SK-N-SH (cell line): ENCODE results near the gene KMT5C. TPM values are rescaled to one million over a fixed set of nuclear protein-coding genes. Genes with fewer than 3 reads are reported as not detected.

Experiments used
- CTCF ChIA-PET: fragments of 300-600, 350-600 bp; formaldehyde crosslinking; extraction: SDS; loops from one replicate; lab custom pipeline; 2021; lab: Yijun Ruan, JAX
- POLR2A ChIA-PET: fragments of 350-600 bp; sonication (Branson Sonifier 250); formaldehyde crosslinking; extraction: SDS; loops from one replicate; lab custom pipeline; 2020; ENCODE audit warnings: antibody characterized with exemption, inconsistent platforms; lab: Yijun Ruan, JAX
- DNase-seq: peaks from one replicate; pipeline ENCODE4 v3.0.0; 2012
- H2AFZ ChIP-seq: fragments of 200-600 bp; sonication (generic); 2 replicates; pipeline ENCODE4 v1.8.1; 2016; ENCODE audit warnings: antibody characterized with exemption, mild to moderate bottlenecking, low read depth
- H3F3A ChIP-seq: fragments of 200-600 bp; sonication (generic); replicated peaks from 2 replicates; pipeline ENCODE3; 2016; ENCODE audit warnings: antibody characterized with exemption, mild to moderate bottlenecking; ENCODE audit not compliant: insufficient read depth
- H3K27ac ChIP-seq, 2 experiments: fragments of 200-500 bp in 1 of 2; fragments of 200-600 bp in 1 of 2; sonication (Bioruptor generic) in 1 of 2; sonication (generic), shearing (Covaris generic) in 1 of 2; 2 replicates each; pipeline versions ENCODE4 v1.5.1 to v1.6.1; 2014 to 2016; ENCODE audit warnings: low read depth in 2 of 2, inconsistent platforms in 1 of 2, low read length in 1 of 2, mild to moderate bottlenecking in 1 of 2, mixed read lengths in 1 of 2
- H3K27me3 ChIP-seq: fragments of 200-600 bp; sonication (generic), shearing (Covaris generic); 2 replicates; pipeline ENCODE4 v1.6.1; 2016; ENCODE audit warnings: mixed run types; ENCODE audit not compliant: insufficient read depth
- H3K36me3 ChIP-seq, 2 experiments: fragments of 200-500 bp in 1 of 2; fragments of 200-600 bp in 1 of 2; sonication (Bioruptor generic) in 1 of 2; sonication (generic) in 1 of 2; replicated peaks in 1 of 2; 2 replicates each; pipeline versions ENCODE3 to v1.5.1; 2014 to 2016; ENCODE audit warnings: low read length in 1 of 2, mild to moderate bottlenecking in 1 of 2; ENCODE audit not compliant: insufficient read depth in 2 of 2, control insufficient read depth in 1 of 2
- H3K4me1 ChIP-seq, 2 experiments: fragments of 200-500 bp in 1 of 2; fragments of 200-600 bp in 1 of 2; sonication (Bioruptor generic) in 1 of 2; sonication (generic), shearing (Covaris generic) in 1 of 2; 2 replicates each; pipeline versions ENCODE4 v1.5.1 to v1.6.1; 2014 to 2016; ENCODE audit warnings: low read depth in 1 of 2, low read length in 1 of 2, mixed run types in 1 of 2; ENCODE audit not compliant: insufficient read depth in 2 of 2, control insufficient read depth in 1 of 2
- H3K4me2 ChIP-seq: fragments of 200-600 bp; sonication (generic), shearing (Covaris generic); 2 replicates; pipeline ENCODE4 v1.6.1; 2017; ENCODE audit warnings: mixed run types
- H3K4me3 ChIP-seq, 2 experiments: fragments of 200-500 bp in 1 of 2; fragments of 200-600 bp in 1 of 2; sonication (Bioruptor generic) in 1 of 2; sonication (generic), shearing (Covaris generic) in 1 of 2; 2 replicates each; pipeline versions ENCODE4 v1.5.1 to v1.8.1; 2014 to 2016; ENCODE audit warnings: low read depth in 2 of 2, inconsistent platforms in 1 of 2, low read length in 1 of 2, mild to moderate bottlenecking in 1 of 2, mixed read lengths in 1 of 2, moderate library complexity in 1 of 2
- H3K79me2 ChIP-seq: fragments of 200-600 bp; sonication (generic); 2 replicates; pipeline ENCODE4 v1.8.1; 2017; ENCODE audit warnings: mild to moderate bottlenecking; ENCODE audit not compliant: insufficient read depth
- H3K9ac ChIP-seq: fragments of 200-600 bp; sonication (generic); 2 replicates; pipeline ENCODE4 v1.6.1; 2017; ENCODE audit warnings: mixed run types
- H3K9me2 ChIP-seq: fragments of 200-600 bp; sonication (generic); 2 replicates; pipeline ENCODE4 v1.6.1; 2017; ENCODE audit warnings: mixed run types
- H3K9me3 ChIP-seq: fragments of 200-600 bp; sonication (generic); 2 replicates; pipeline ENCODE4 v1.6.1; 2017; ENCODE audit warnings: mixed run types, mild to moderate bottlenecking, moderate library complexity
- H4K20me1 ChIP-seq: fragments of 200-600 bp; sonication (generic); 2 replicates; pipeline ENCODE4 v1.6.1; 2017; ENCODE audit warnings: mild to moderate bottlenecking, mixed run types; ENCODE audit not compliant: insufficient read depth
- CHD2 ChIP-seq: fragments of 150-350 bp; IDR thresholded peaks from 2 replicates; pipeline ENCODE4 v1.6.1; 2018; ENCODE audit warnings: low read length; ENCODE audit not compliant: partially characterized antibody
- CTCF ChIP-seq: fragments of 200-600 bp; sonication (generic); IDR thresholded peaks from 2 replicates; pipeline ENCODE4 v1.6.1; 2017; ENCODE audit warnings: antibody characterized with exemption, mild to moderate bottlenecking, moderate library complexity
- ELF1 ChIP-seq: IDR thresholded peaks from 2 replicates; pipeline ENCODE4 v1.4.0; 2012
- EP300 ChIP-seq, 2 experiments: IDR thresholded peaks; 2 replicates each; pipeline versions ENCODE4 v1.4.0 to v1.6.1; 2012; ENCODE audit warnings: borderline replicate concordance in 1 of 2, low read depth in 1 of 2, low read length in 1 of 2
- EZH2phosphoT487 ChIP-seq: fragments of 200-600 bp; sonication (generic); IDR thresholded peaks from 2 replicates; pipeline ENCODE4 v1.6.1; 2017; ENCODE audit warnings: low read depth, mixed run types, mild to moderate bottlenecking, antibody characterized with exemption, moderate library complexity, borderline replicate concordance
- GABPA ChIP-seq: IDR thresholded peaks from 2 replicates; pipeline ENCODE4 v1.4.0; 2012; ENCODE audit warnings: low read depth, mild to moderate bottlenecking
- MEF2A ChIP-seq: IDR thresholded peaks from 2 replicates; pipeline ENCODE4 v1.4.0; 2012; ENCODE audit warnings: low read depth, borderline replicate concordance
- PBX3 ChIP-seq: IDR thresholded peaks from 2 replicates; pipeline ENCODE4; 2012
- POLR2AphosphoS5 ChIP-seq: IDR thresholded peaks from 2 replicates; pipeline ENCODE4 v1.6.1; 2012; ENCODE audit warnings: low read depth, low read length
- RAD21 ChIP-seq: IDR thresholded peaks from 2 replicates; pipeline ENCODE4 v1.6.1; 2012; ENCODE audit warnings: mild to moderate bottlenecking, low read length
- REST ChIP-seq: IDR thresholded peaks from 2 replicates; pipeline ENCODE4 v1.6.1; 2012; ENCODE audit warnings: mild to moderate bottlenecking, low read depth, low read length, moderate library complexity
- RFX5 ChIP-seq: IDR thresholded peaks from 2 replicates; pipeline ENCODE4 v1.6.1; 2012; ENCODE audit warnings: mild to moderate bottlenecking, improper control_type of control experiment, low read length
- RXRA ChIP-seq: IDR thresholded peaks from 2 replicates; pipeline ENCODE4 v1.4.0; 2012; ENCODE audit warnings: low read depth, mild to moderate bottlenecking, borderline replicate concordance
- SMC3 ChIP-seq: IDR thresholded peaks from 2 replicates; pipeline ENCODE4 v1.6.1; 2012; ENCODE audit warnings: low read depth, low read length, improper control_type of control experiment
- TAF1 ChIP-seq: IDR thresholded peaks from 2 replicates; pipeline ENCODE4 v1.6.1; 2012; ENCODE audit warnings: low read depth, mild to moderate bottlenecking, low read length, moderate library complexity, borderline replicate concordance
- USF1 ChIP-seq: IDR thresholded peaks from 2 replicates; pipeline ENCODE4 v1.4.0; 2012; ENCODE audit warnings: low read depth, borderline replicate concordance
- YY1 ChIP-seq: IDR thresholded peaks from 2 replicates; pipeline ENCODE4 v1.4.0; 2012; ENCODE audit warnings: low read depth, mild to moderate bottlenecking
- ZBTB33 ChIP-seq: IDR thresholded peaks from 2 replicates; pipeline ENCODE4 v1.4.0; 2012; ENCODE audit warnings: low read depth, borderline replicate concordance
- WGBS: methylation state at CpG from one replicate; pipeline ENCODE4 v1.1.6; 2017; ENCODE audit warnings: low lambda C conversion rate; 5-methylcytosine and 5-hydroxymethylcytosine counted together
- polyA plus RNA-seq, 3 experiments: library from polyadenylated mRNA; depleted of rRNA; stranded (reverse); fragments of >200 nt; gene quantifications; 2 replicates each; pipeline ENCODE4 v1.2.3, GENCODE V29; 2012

The KMT5C gene
- polyA plus RNA-seq, 1 of the 3 experiments (the other 2 are of a cell fraction), result 14.0 TPM

GRCh38 chr19:55353356-55353802 is 13.7 kb downstream of the KMT5C start:
- no peak for DNase-seq
- H3K9me3 ChIP-seq, result no peaks in the 10 kb centered on the region
- H3K9ac ChIP-seq, result no peak overlapping the region
- no peaks in the 10 kb centered on the region for H3K9me2 ChIP-seq
- H3K27me3 ChIP-seq, result peaks cover 38% of the 10 kb centered on the region
- H3K27ac ChIP-seq, result no peak overlapping the region
- H3K36me3 ChIP-seq, result no peaks in the 10 kb centered on the region
- ChIA-PET POLR2A (interaction anchor here (1.6 to 1.7 kb wide), 2 partner anchors 14 to 31 kb away, joined by 5 to 7 read pairs; partner anchors contain the start of genes KMT5C and TMEM238), CTCF (interaction anchor here (1.0 to 2.5 kb wide), 3 partner anchors 9 to 52 kb away, joined by 3 to 9 read pairs (median 6); partner anchors contain the start of gene KMT5C)
- no peaks in the 10 kb centered on the region for H3K79me2 ChIP-seq
- peak overlapping the region; percentile 95 for H3K4me2 ChIP-seq
- H2AFZ ChIP-seq, result no peak overlapping the region; the same call in 1 of the 2 replicates
- H4K20me1 ChIP-seq, result no peaks in the 10 kb centered on the region
- H3K4me1 ChIP-seq, result peaks cover 0 to 17% of the 10 kb centered on the region in 2 experiments; a peak in 1 of 4 replicates
- H3K4me3 ChIP-seq, result peak overlapping the region; percentile 49 to 59
- H3F3A ChIP-seq, result peaks cover 12% of the 10 kb centered on the region
- WGBS, result 11% methylated on average over 13 of the region's 24 CpGs
- TF ChIP-seq POLR2AphosphoS5 (no peak), SMC3 (no peak), RAD21 (no peak), YY1 (no peak), EZH2phosphoT487 (no peak), EP300 (IDR thresholded peaks at IDR 0.05; ENCODE audit: borderline replicate concordance in 1 of 2, low read depth in 1 of 2, low read length in 1 of 2) (no peak), CTCF (no peak), GABPA (no peak), MEF2A (no peak), PBX3 (no peak), RXRA (no peak), ZBTB33 (no peak), REST (no peak), CHD2 (no peak), TAF1 (no peak), RFX5 (no peak), USF1 (no peak), ELF1 (no peak)
- TF ChIP-seq, all 33 proteins: peak for 0
